HG02943 (cell line): Measurements from ENCODE around the gene EHD4.

Experiments
- ATAC-seq: cut with Tn5 transposase; IDR thresholded peaks from one replicate; pipeline ENCODE4 v1.9.1; 2021; ENCODE audit warnings: mild to moderate bottlenecking, low read depth, moderate library complexity; ENCODE audit not compliant: unreplicated experiment

EHD4 gene

GRCh38 chr15:41995476-41995855 lies 23.1 kb upstream of the EHD4 start:
- no peak for ATAC-seq

- ATAC-seq: no peak
Observed at GRCh38 chr15:41994772-41995475, 22.6 kb upstream of the EHD4 start.

GRCh38 chr15:41994171-41994650 lies 21.9 kb upstream of the EHD4 start:
- ATAC-seq: no peak

GRCh38 chr15:41993472-41994170 lies 21.3 kb upstream of the EHD4 start:
- no peak for ATAC-seq

- ATAC-seq: no peak
Observed at GRCh38 chr15:41992803-41993190, 20.4 kb upstream of the EHD4 start.

GRCh38 chr15:41992151-41992802 lies 19.9 kb upstream of the EHD4 start:
- no peak for ATAC-seq

- ATAC-seq: no peak
Observed at GRCh38 chr15:41990691-41991090, 18.3 kb upstream of the EHD4 start.

- no peak for ATAC-seq
Observed at GRCh38 chr15:41990243-41990605, 17.9 kb upstream of the EHD4 start.

- ATAC-seq: no peak
Observed at GRCh38 chr15:41989573-41990242, 17.4 kb upstream of the EHD4 start.

GRCh38 chr15:41988896-41989572 lies 16.7 kb upstream of the EHD4 start:
- no peak for ATAC-seq

- ATAC-seq: no peak
Observed at GRCh38 chr15:41987925-41988275, 15.5 kb upstream of the EHD4 start.

GRCh38 chr15:41987246-41987924 lies 15.0 kb upstream of the EHD4 start:
- ATAC-seq: no peak

GRCh38 chr15:41985236-41986160 lies 13.1 kb upstream of the EHD4 start:
- no peak for ATAC-seq

GRCh38 chr15:41984622-41985021 lies 12.3 kb upstream of the EHD4 start:
- no peak for ATAC-seq

- no peak for ATAC-seq
Observed at GRCh38 chr15:41983621-41984571, 11.5 kb upstream of the EHD4 start.

GRCh38 chr15:41983221-41983620 lies 10.9 kb upstream of the EHD4 start:
- no peak for ATAC-seq

- ATAC-seq: no peak
Observed at GRCh38 chr15:41982133-41982930, 10.0 kb upstream of the EHD4 start.
